ENCODE data around the gene TMEM208.
A peak's percentile ranks its signal among the peaks of the same experiment; 100 is the strongest.

Gene TMEM208

DNA sequence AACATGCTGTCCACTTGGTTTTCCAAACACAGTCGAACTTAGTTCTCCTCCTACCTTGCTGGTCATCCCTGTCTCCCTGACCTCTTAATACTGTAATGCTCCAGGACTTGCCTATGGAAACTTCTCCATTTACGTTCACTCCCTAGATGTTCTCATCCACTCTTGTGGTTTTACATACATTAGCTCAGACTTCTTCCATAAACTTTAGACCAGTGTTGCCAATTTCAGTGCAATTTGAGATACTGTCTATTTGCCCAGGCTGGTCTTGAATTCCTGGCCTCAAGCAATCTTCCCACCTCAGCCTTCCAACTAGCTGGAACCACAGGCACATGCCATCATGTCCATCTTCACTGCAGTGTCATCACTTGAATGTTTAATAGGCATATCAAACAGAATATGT lies 44.6 kb upstream of the TMEM208 start:
- Histone ChIP-seq H2BK120ac (ENCODE audit: low read depth, low read length) (no peak overlapping the region), H2BK5ac (ENCODE audit: low read length) (no peak overlapping the region), H2BK15ac (replicated peaks; ENCODE audit: low read depth) (no peak overlapping the region), H3K36me3 (ENCODE audit: control insufficient read depth, insufficient read depth, low read length) (no peaks in the 10 kb centered on the region), H3K18ac (ENCODE audit: low read length) (no peak overlapping the region), H3K27ac (ENCODE audit: low read depth, low read length) (no peak overlapping the region), H4K8ac (ENCODE audit: low read depth, low read length) (no peak overlapping the region), H3K4ac (ENCODE audit: low read depth, low read length) (no peak overlapping the region), H3K56ac (ENCODE audit: low read length) (peak overlapping the region; percentile 25), H3K4me2 (ENCODE audit: low read length) (no peak overlapping the region), H3K9ac (ENCODE audit: low read length) (peak overlapping the region; percentile 27), H3K4me3 (ENCODE audit: low read length) (no peak overlapping the region), H3K27me3 (ENCODE audit: insufficient read depth, low read length, poor library complexity) (no peaks in the 10 kb centered on the region), H3K79me2 (ENCODE audit: control insufficient read depth, insufficient read depth, low read length) (no peaks in the 10 kb centered on the region), H3K23ac (ENCODE audit: low read length) (no peak overlapping the region), H3K4me1 (ENCODE audit: control insufficient read depth, low read depth, low read length) (peaks cover 3% of the 10 kb centered on the region), H2AK5ac (ENCODE audit: low read length) (no peak overlapping the region), H4K5ac (ENCODE audit: low read length) (no peak overlapping the region), H3K79me1 (ENCODE audit: low read length) (peaks cover 4% of the 10 kb centered on the region)
- no peak for DNase-seq
- WGBS (ENCODE audit: extremely low coverage, insufficient coverage, low lambda C conversion rate), result no CpG with 5 or more reads among the region's 2 CpGs

DNA sequence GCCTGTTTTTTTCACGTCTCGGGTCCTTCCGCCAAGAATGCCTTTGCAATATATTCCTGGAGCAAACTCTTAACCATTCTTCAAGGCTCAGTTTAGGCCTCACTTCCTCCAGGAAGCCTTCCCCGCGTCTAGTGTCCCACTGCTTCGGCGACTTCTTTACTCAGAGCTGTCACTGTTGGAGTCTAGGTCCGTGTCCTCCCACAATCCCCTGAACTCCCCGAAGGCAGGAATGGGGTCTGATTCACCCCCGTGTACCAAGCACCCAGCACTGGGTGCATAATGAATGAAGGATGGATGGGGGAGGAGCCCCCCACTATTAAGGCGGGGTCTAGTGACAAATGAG lies 43.7 kb upstream of the TMEM208 start:
- H2BK5ac ChIP-seq (ENCODE audit: low read length), result no peak overlapping the region
- H3K36me3 ChIP-seq (ENCODE audit: control insufficient read depth, insufficient read depth, low read length), result no peaks in the 10 kb centered on the region
- H3K27me3 ChIP-seq (ENCODE audit: insufficient read depth, low read length, poor library complexity), result no peaks in the 10 kb centered on the region
- H4K5ac ChIP-seq (ENCODE audit: low read length), result no peak overlapping the region
- no peak overlapping the region for H2BK15ac ChIP-seq (replicated peaks; ENCODE audit: low read depth)
- no peak overlapping the region for H4K8ac ChIP-seq (ENCODE audit: low read depth, low read length)
- H3K4me1 ChIP-seq (ENCODE audit: control insufficient read depth, low read depth, low read length), result peaks cover 3% of the 10 kb centered on the region
- no peak overlapping the region for H2BK120ac ChIP-seq (ENCODE audit: low read depth, low read length)
- H3K79me2 ChIP-seq (ENCODE audit: control insufficient read depth, insufficient read depth, low read length), result no peaks in the 10 kb centered on the region
- peaks cover 4% of the 10 kb centered on the region for H3K79me1 ChIP-seq (ENCODE audit: low read length)
- H3K18ac ChIP-seq (ENCODE audit: low read length), result no peak overlapping the region
- H3K4ac ChIP-seq (ENCODE audit: low read depth, low read length), result no peak overlapping the region
- peak overlapping the region; percentile 85 for H3K4me2 ChIP-seq (ENCODE audit: low read length)
- no peak for DNase-seq
- no peak overlapping the region for H2AK5ac ChIP-seq (ENCODE audit: low read length)
- H3K27ac ChIP-seq (ENCODE audit: low read depth, low read length), result no peak overlapping the region
- H3K56ac ChIP-seq (ENCODE audit: low read length), result peak overlapping the region; percentile 85
- H3K9ac ChIP-seq (ENCODE audit: low read length), result peak overlapping the region; percentile 77
- peak overlapping the region; percentile 62 for H3K4me3 ChIP-seq (ENCODE audit: low read length)
- no CpG with 5 or more reads among the region's 11 CpGs for WGBS (ENCODE audit: extremely low coverage, insufficient coverage, low lambda C conversion rate)
- no peak overlapping the region for H3K23ac ChIP-seq (ENCODE audit: low read length)

DNA sequence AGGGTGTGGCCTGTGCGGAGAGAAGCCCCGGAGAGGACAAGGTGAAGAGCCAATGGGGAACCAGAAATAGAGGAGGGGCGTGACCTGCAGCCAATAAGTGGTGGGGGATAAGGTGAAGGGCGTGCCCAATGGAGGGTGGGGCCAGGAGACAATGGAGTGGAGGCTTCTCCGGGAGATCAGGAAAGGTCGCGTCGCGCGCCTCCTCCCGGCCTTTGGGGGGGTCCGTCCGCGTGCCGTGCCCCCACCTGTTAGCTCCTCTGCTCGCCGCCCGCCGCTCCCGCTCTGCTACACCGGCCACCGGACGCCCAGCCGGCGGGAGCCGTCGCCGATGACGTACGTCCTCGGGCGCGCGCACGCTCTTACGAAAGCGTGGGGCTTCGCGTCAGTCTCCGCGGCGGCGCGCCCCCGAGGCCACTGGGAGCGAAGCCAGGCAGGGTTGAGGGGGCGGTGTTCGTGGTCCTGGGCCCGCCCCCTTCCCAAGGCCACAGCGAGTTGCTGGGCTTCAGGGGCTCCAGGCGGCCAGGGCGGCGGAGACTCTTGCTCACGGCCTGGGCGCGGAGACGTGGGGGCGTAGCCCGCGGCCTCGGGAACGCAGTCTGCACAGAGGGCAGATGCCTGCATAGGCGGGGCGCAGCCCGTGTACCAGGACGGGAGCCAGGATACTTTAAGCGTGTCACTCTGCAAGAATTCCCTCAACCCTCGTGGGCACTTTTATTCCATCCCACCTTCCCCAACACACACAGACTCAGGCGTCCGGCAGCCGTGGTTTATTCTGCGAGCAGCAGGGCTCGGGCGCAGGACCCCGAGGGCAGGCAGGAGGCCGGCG lies 43.1 kb upstream of the TMEM208 start, which contains the start of gene MATCAP1:
TSS of gene MATCAP1 (minus strand) at position 337 of the 826 bp plus-strand sequence. CDS start 3,353 bp downstream, outside the sequence.
- no peaks in the 10 kb centered on the region for H3K27me3 ChIP-seq (ENCODE audit: insufficient read depth, low read length, poor library complexity)
- no peak within 1 kb of the TSS for H4K8ac ChIP-seq (ENCODE audit: low read depth, low read length)
- no peak within 1 kb of the TSS for H4K5ac ChIP-seq (ENCODE audit: low read length)
- peak within 1 kb of the TSS; percentile 85 for H3K9ac ChIP-seq (ENCODE audit: low read length)
- H3K4ac ChIP-seq (ENCODE audit: low read depth, low read length), result no peak within 1 kb of the TSS
- peak within 1 kb of the TSS; percentile 73 for H2AK5ac ChIP-seq (ENCODE audit: low read length)
- peaks cover 4% of the 10 kb centered on the region for H3K79me1 ChIP-seq (ENCODE audit: low read length)
- H3K36me3 ChIP-seq (ENCODE audit: control insufficient read depth, insufficient read depth, low read length), result no peaks in the 10 kb centered on the region
- peaks cover 3% of the 10 kb centered on the region for H3K4me1 ChIP-seq (ENCODE audit: control insufficient read depth, low read depth, low read length)
- H3K4me3 ChIP-seq (ENCODE audit: low read length), result peak within 1 kb of the TSS; percentile 63
- H2BK5ac ChIP-seq (ENCODE audit: low read length), result peak within 1 kb of the TSS; percentile 72
- H3K18ac ChIP-seq (ENCODE audit: low read length), result peak within 1 kb of the TSS; percentile 15
- H3K79me2 ChIP-seq (ENCODE audit: control insufficient read depth, insufficient read depth, low read length), result no peaks in the 10 kb centered on the region
- peak; percentile 99 for DNase-seq
- peak within 1 kb of the TSS; percentile 19 for H3K23ac ChIP-seq (ENCODE audit: low read length)
- no CpG with 5 or more reads among the region's 77 CpGs for WGBS (ENCODE audit: extremely low coverage, insufficient coverage, low lambda C conversion rate)
- H3K56ac ChIP-seq (ENCODE audit: low read length), result peak within 1 kb of the TSS; percentile 98
- no peak within 1 kb of the TSS for H2BK15ac ChIP-seq (replicated peaks; ENCODE audit: low read depth)
- H3K27ac ChIP-seq (ENCODE audit: low read depth, low read length), result no peak within 1 kb of the TSS
- H3K4me2 ChIP-seq (ENCODE audit: low read length), result peak within 1 kb of the TSS; percentile 92
- no peak within 1 kb of the TSS for H2BK120ac ChIP-seq (ENCODE audit: low read depth, low read length)

DNA sequence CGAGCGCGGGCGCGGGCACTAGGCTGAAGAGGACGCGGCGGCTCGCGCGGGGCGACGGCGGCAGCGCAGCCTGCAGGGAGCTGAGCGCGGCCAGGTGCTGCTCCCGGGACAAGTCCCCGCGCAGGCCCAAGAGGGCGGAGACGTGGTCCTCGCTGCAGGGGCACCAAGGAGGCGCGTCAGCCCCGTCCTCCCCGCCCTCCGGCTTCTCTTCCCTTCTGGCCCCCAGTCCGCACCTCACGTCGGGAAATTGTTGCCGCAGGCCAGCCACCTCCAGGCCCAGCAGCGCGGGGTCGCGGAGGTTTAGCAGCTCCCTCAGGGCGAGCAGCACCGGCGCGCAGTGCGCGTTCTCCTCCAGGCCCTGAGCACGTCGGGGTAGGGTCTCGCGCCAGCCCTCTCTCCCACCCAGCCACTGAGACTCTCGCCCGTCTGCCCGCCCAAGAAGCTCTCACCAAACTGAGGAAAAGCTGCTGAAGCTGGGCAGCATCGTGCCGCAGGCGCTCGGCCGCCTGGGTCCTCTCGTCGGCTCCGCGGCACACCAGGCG lies 42.4 kb upstream of the TMEM208 start:
- Histone ChIP-seq H3K79me1 (ENCODE audit: low read length) (peaks cover 4% of the 10 kb centered on the region), H2AK5ac (ENCODE audit: low read length) (no peak overlapping the region), H3K27me3 (ENCODE audit: insufficient read depth, low read length, poor library complexity) (no peaks in the 10 kb centered on the region), H4K8ac (ENCODE audit: low read depth, low read length) (no peak overlapping the region), H3K18ac (ENCODE audit: low read length) (no peak overlapping the region), H3K4me1 (ENCODE audit: control insufficient read depth, low read depth, low read length) (peaks cover 3% of the 10 kb centered on the region), H3K79me2 (ENCODE audit: control insufficient read depth, insufficient read depth, low read length) (no peaks in the 10 kb centered on the region), H2BK5ac (ENCODE audit: low read length) (no peak overlapping the region), H3K4me2 (ENCODE audit: low read length) (peak overlapping the region; percentile 92), H3K4me3 (ENCODE audit: low read length) (peak overlapping the region; percentile 30), H3K56ac (ENCODE audit: low read length) (peak overlapping the region; percentile 65), H3K4ac (ENCODE audit: low read depth, low read length) (no peak overlapping the region), H3K36me3 (ENCODE audit: control insufficient read depth, insufficient read depth, low read length) (no peaks in the 10 kb centered on the region), H2BK15ac (replicated peaks; ENCODE audit: low read depth) (no peak overlapping the region), H3K23ac (ENCODE audit: low read length) (peak overlapping the region; percentile 19), H4K5ac (ENCODE audit: low read length) (no peak overlapping the region), H3K27ac (ENCODE audit: low read depth, low read length) (no peak overlapping the region), H2BK120ac (ENCODE audit: low read depth, low read length) (no peak overlapping the region), H3K9ac (ENCODE audit: low read length) (peak overlapping the region; percentile 69)
- WGBS (ENCODE audit: extremely low coverage, insufficient coverage, low lambda C conversion rate), result no CpG with 5 or more reads among the region's 59 CpGs
- DNase-seq, result peak; percentile 36

DNA sequence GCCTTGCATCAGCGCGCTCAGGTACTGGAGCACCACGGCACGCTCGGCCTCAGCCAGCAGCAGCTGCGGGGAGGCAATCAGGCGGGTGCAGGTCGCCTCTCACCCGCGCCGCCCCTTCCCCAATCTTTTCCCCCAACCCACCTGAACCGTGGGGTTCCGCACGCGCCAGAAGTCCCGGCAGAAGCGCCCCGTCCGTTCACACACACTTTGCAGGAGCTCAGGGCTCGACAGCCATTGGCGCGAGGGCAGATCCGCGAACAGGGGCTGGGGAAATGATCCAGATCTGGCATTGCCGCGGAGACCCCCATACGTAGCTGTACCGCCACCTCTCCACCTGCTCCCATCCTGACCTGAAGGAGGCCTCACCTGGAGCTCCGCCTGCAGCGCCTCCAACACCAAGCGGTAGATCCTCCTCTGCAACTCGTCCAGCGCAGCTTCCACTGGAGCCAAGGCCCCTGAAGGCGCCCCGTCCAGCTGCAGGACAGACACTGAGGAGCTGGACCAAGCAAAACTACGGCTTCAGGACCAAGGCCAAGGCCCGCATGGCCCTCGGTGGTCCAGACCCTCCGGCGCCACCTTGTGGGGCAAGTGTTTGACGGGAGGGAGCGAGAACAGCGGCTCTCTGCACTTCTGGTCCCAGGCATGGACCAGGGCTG lies 41.8 kb upstream of the TMEM208 start:
- H3K4me2 ChIP-seq (ENCODE audit: low read length), result no peak overlapping the region
- peaks cover 4% of the 10 kb centered on the region for H3K79me1 ChIP-seq (ENCODE audit: low read length)
- H3K4me1 ChIP-seq (ENCODE audit: control insufficient read depth, low read depth, low read length), result peaks cover 3% of the 10 kb centered on the region
- no peak overlapping the region for H2AK5ac ChIP-seq (ENCODE audit: low read length)
- no peak overlapping the region for H2BK5ac ChIP-seq (ENCODE audit: low read length)
- no peak overlapping the region for H3K4ac ChIP-seq (ENCODE audit: low read depth, low read length)
- no peaks in the 10 kb centered on the region for H3K27me3 ChIP-seq (ENCODE audit: insufficient read depth, low read length, poor library complexity)
- no peak overlapping the region for H4K8ac ChIP-seq (ENCODE audit: low read depth, low read length)
- H3K23ac ChIP-seq (ENCODE audit: low read length), result no peak overlapping the region
- H2BK15ac ChIP-seq (replicated peaks; ENCODE audit: low read depth), result no peak overlapping the region
- H3K36me3 ChIP-seq (ENCODE audit: control insufficient read depth, insufficient read depth, low read length), result no peaks in the 10 kb centered on the region
- no peaks in the 10 kb centered on the region for H3K79me2 ChIP-seq (ENCODE audit: control insufficient read depth, insufficient read depth, low read length)
- no peak overlapping the region for H3K56ac ChIP-seq (ENCODE audit: low read length)
- no peak overlapping the region for H3K9ac ChIP-seq (ENCODE audit: low read length)
- no peak overlapping the region for H3K27ac ChIP-seq (ENCODE audit: low read depth, low read length)
- H2BK120ac ChIP-seq (ENCODE audit: low read depth, low read length), result no peak overlapping the region
- H3K4me3 ChIP-seq (ENCODE audit: low read length), result no peak overlapping the region
- no CpG with 5 or more reads among the region's 43 CpGs for WGBS (ENCODE audit: extremely low coverage, insufficient coverage, low lambda C conversion rate)
- H4K5ac ChIP-seq (ENCODE audit: low read length), result no peak overlapping the region
- DNase-seq, result peak; percentile 94
- H3K18ac ChIP-seq (ENCODE audit: low read length), result no peak overlapping the region
